ENCODE data around the gene IGFBP1. TPM values are rescaled to one million over a fixed set of nuclear protein-coding genes. Genes with fewer than 3 reads are reported as not detected.

The IGFBP1 gene
- polyA plus RNA-seq, 2 of the 4 experiments (the other 2 are of a cell fraction): 4.4 to 8.4 TPM

DNA sequence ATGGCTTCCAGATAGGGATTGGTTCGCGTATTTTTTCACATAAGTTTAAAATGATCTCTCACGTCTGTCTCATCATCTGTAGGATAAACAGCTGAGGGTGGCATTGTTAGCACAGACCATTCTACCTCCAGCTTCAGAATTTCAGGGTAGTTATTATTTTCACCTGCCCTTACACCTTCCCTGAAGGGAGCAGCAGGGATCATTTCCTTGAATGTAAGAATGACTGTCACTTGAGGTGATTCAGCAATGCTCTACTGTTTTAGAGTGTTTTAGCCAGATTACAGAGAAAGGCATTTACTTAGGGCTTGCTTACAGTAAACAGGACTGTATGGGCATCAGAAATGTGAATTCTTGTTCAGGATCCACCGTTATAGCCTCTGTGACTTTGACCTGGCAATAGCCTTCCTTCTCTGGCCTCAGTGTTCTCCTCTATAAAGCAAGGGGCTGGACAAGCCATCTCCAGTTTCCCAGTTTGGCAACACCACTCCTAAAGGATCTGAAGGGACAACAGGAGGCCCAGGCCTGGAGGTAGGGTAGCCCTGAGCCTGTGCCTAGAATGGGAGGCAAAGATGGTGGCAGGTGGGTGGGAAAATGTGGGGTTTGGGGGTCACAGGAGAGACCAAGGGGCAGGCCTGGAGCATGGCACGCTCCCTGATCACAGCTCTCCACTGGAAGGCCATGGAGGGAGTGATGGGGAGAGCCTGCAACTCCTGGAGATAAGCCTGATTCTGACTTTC lies 1.2 kb upstream of the IGFBP1 start:
- Histone ChIP-seq H3K4me3 (no peak overlapping the region; the same call in 2 of the 3 replicates), H3K4me1 (peaks cover 63% of the 10 kb centered on the region), H3K9me3 (no peaks in the 10 kb centered on the region), H3K27ac (peak overlapping the region; percentile 86 to 89), H3K4me2 (peak overlapping the region; percentile 97)
- TF ChIP-seq EHF (CRISPR knock-in tag; IDR thresholded peaks at IDR 0.05) (no peak), CEBPB (IDR thresholded peaks at IDR 0.05) (no peak), NR3C1 (IDR thresholded peaks at IDR 0.05) (no peak), HOXB5 (CRISPR knock-in tag; IDR thresholded peaks at IDR 0.05) (no peak), SMC3 (IDR thresholded peaks at IDR 0.05) (no peak), HDAC2 (IDR thresholded peaks at IDR 0.05) (no peak), SREBF2 (IDR thresholded peaks at IDR 0.05) (no peak), RARB (CRISPR knock-in tag; IDR thresholded peaks at IDR 0.05) (no peak), TFCP2L1 (CRISPR knock-in tag; IDR thresholded peaks at IDR 0.05) (no peak), TP53 (CRISPR knock-in tag; IDR thresholded peaks at IDR 0.05) (no peak), NPAS2 (CRISPR knock-in tag; IDR thresholded peaks at IDR 0.05; ENCODE audit: borderline replicate concordance) (no peak), HOXB13 (CRISPR knock-in tag; IDR thresholded peaks at IDR 0.05; ENCODE audit: low read depth) (no peak), ZC3H11A (IDR thresholded peaks at IDR 0.05) (no peak), RNF2 (IDR thresholded peaks at IDR 0.05; ENCODE audit: borderline replicate concordance, low read depth) (no peak), BCL3 (IDR thresholded peaks at IDR 0.05) (no peak), KDM5A (IDR thresholded peaks at IDR 0.05) (no peak), RCOR1 (IDR thresholded peaks at IDR 0.05; ENCODE audit: low read depth, low read length) (no peak), FOXS1 (CRISPR knock-in tag; IDR thresholded peaks at IDR 0.05) (no peak), ZNF302 (CRISPR knock-in tag; IDR thresholded peaks at IDR 0.05) (no peak)
- DNase-seq (ENCODE audit: low read depth in 1 of 2, low spot score in 1 of 2) (no peak), ATAC-seq (no peak), FAIRE-seq (no peak)
- ChIA-PET CTCF (interaction anchor here (7.8 kb wide), 1 partner anchor 35 kb away, joined by 51 read pairs; the partner anchor contains the start of gene IGFBP3), POLR2A (interaction anchor here (2.3 kb wide), 1 partner anchor 34 kb away, joined by 9 read pairs; the partner anchor contains the start of gene IGFBP3)
- WGBS (ENCODE audit: missing lambda C conversion rate): 89% methylated on average over 5 of the region's 5 CpGs

DNA sequence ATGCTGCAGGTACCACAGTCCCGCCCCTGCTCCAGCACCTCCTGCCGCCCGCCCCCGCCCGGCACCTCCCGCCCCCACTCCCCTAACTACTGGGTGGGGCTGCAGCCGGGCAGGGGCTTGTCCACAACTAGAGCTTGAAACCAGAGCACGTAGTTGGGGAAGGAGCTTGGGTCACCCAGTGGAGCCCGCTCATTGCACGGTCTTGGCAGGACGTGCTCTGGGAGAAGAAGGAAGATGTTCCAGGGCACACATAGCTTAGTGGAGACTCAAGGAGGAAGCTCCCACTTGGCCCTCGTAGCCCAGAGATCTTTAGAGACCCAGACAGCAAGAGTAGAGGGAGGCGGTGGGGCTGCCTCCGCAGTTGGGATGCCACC lies 692 bp downstream of the IGFBP1 start:
- DNase-seq (ENCODE audit: low read depth in 1 of 2, low spot score in 1 of 2) (peak in 1 of 2 experiments; percentile 43), ATAC-seq (peak; percentile 48 to 57), FAIRE-seq (no peak)
- Histone ChIP-seq H3K4me2 (peak overlapping the region; percentile 97), H3K27ac (peak overlapping the region; percentile 86 to 89), H3K4me3 (peak overlapping the region; percentile 74), H3K9me3 (no peaks in the 10 kb centered on the region), H3K4me1 (peaks cover 47% of the 10 kb centered on the region)
- 25% methylated on average over 5 of the region's 14 CpGs for WGBS (ENCODE audit: missing lambda C conversion rate)
- CTCF ChIA-PET: interaction anchor here (0.5 to 7.8 kb wide), 7 partner anchors 11 to 1292 kb away, joined by 3 to 51 read pairs (median 14); partner anchors contain the start of gene IGFBP3
- POLR2A ChIA-PET: interaction anchor here (2.3 kb wide), 1 partner anchor 32 kb away, joined by 9 read pairs; the partner anchor contains the start of gene IGFBP3
- TF ChIP-seq JUNB (IDR thresholded peaks at IDR 0.05) (no peak), POLR2A (IDR thresholded peaks at IDR 0.05; ENCODE audit: low read length) (0 out of 2 replicates have a peak, but pooled peaks have one; percentile 2)

DNA sequence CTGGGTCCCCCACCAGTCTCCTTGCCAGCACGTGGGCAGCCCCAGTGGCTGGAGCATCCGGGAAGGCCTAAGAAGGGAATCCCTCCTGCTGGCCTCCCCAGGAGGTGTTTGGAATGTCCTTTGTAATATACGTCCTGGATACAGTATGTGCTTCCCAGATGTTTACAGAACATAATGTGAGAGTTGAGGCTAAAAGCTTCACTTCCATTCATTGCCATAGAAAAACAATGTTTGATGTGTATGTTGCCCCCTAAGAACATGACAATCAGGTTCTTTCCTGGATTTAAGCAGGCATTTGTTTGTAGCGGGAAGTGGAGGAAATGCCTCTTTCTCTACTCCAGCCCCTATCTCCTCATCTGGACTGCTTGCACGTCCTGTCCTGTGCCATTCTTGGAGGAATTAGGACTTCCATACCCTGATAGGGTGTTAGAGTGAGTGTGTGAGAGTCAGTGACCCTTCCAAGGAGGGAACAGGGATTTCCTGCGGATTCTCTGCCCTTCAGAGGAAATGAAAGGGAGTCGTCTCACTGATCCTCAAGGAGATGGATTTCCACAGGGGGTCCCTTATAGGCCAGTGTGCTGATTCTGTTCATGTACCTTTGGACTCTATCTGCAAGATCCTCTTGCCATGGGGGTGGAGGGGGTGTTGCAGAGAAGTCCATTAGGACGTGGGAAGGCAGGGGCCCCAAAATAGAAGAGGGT lies 1.2 kb downstream of the IGFBP1 start:
- peaks cover 42% of the 10 kb centered on the region for H3K4me1 ChIP-seq
- ATAC-seq (peak in 1 of 2 experiments; percentile 15; a peak in 3 of 6 replicates), DNase-seq (ENCODE audit: low read depth in 1 of 2, low spot score in 1 of 2) (no peak), FAIRE-seq (no peak)
- POLR2A ChIA-PET: interaction anchor here (2.3 kb wide), 1 partner anchor 32 kb away, joined by 9 read pairs; the partner anchor contains the start of gene IGFBP3
- H3K27ac ChIP-seq: peak overlapping the region; percentile 86 to 89
- 74% methylated on average over 8 of the region's 8 CpGs for WGBS (ENCODE audit: missing lambda C conversion rate)
- peak overlapping the region; percentile 97 for H3K4me2 ChIP-seq
- peak overlapping the region; percentile 74 for H3K4me3 ChIP-seq
- no peaks in the 10 kb centered on the region for H3K9me3 ChIP-seq
- TF ChIP-seq JUN (IDR thresholded peaks at IDR 0.05) (no peak), ZSCAN20 (CRISPR knock-in tag; IDR thresholded peaks at IDR 0.05) (no peak), FOXS1 (CRISPR knock-in tag; IDR thresholded peaks at IDR 0.05) (no peak), EP300 (IDR thresholded peaks at IDR 0.05) (no peak), CHD2 (IDR thresholded peaks at IDR 0.05; ENCODE audit: low read length, partially characterized antibody) (no peak), HOXA7 (CRISPR knock-in tag; IDR thresholded peaks at IDR 0.05) (no peak), TFCP2L1 (CRISPR knock-in tag; IDR thresholded peaks at IDR 0.05) (no peak)
- CTCF ChIA-PET: interaction anchor here (0.5 to 7.8 kb wide), 12 partner anchors 7 to 1291 kb away, joined by 3 to 51 read pairs (median 8); partner anchors contain the start of gene IGFBP3
